SK-N-SH treated with all-trans-retinoic acid at 6 μM for 48 hours (cell line): ENCODE data around the gene THUMPD2.
A peak's percentile ranks its signal among the peaks of the same experiment; 100 is the strongest.

Experiments used
- ATAC-seq: fragments of 200-7000 bp; cut with Tn5 transposase; 3 replicates; pipeline ENCODE4 v1.9.1; 2020; ENCODE audit warnings: mild to moderate bottlenecking, moderate library complexity
- ARNTL ChIP-seq: fragments of 450-650 bp; formaldehyde crosslinking; IDR thresholded peaks from 2 replicates; pipeline ENCODE4 v1.5.0; 2020; ENCODE audit warnings: low read depth, mild to moderate bottlenecking, moderate library complexity, borderline replicate concordance
- CREB5 ChIP-seq: fragments of 250-450 bp; sonication (Bioruptor Pico); IDR thresholded peaks from 2 replicates; pipeline ENCODE4 v1.5.1; 2020; ENCODE audit warnings: low read depth, mild to moderate bottlenecking, moderate library complexity
- CSDC2 ChIP-seq: fragments of 250-450 bp; sonication (Bioruptor Pico); IDR thresholded peaks from 2 replicates; pipeline ENCODE4 v1.5.0; 2020; ENCODE audit warnings: mild to moderate bottlenecking, moderate library complexity
- CSRNP3 ChIP-seq: fragments of 250-450 bp; sonication (Bioruptor Pico); IDR thresholded peaks from 2 replicates; pipeline ENCODE4 v1.5.1; 2021; ENCODE audit warnings: mild to moderate bottlenecking, moderate library complexity
- GLIS3 ChIP-seq: fragments of 250-450 bp; sonication (Bioruptor Pico); IDR thresholded peaks from 2 replicates; pipeline ENCODE4 v1.5.0; 2020; ENCODE audit warnings: mild to moderate bottlenecking, moderate library complexity
- ISL1 ChIP-seq: fragments of 250-450 bp; sonication (Bioruptor Pico); IDR thresholded peaks from 2 replicates; pipeline ENCODE4 v2.1.2; 2022; ENCODE audit warnings: mild to moderate bottlenecking, moderate library complexity
- OSR1 ChIP-seq: fragments of 250-450 bp; sonication (Bioruptor Pico); IDR thresholded peaks from 2 replicates; pipeline ENCODE4 v1.8.0; 2022; ENCODE audit warnings: moderate library complexity, mild to moderate bottlenecking, inconsistent platforms
- PATZ1 ChIP-seq: fragments of 250-450 bp; sonication (Bioruptor Pico); IDR thresholded peaks from 2 replicates; pipeline ENCODE4 v1.8.0; 2020; ENCODE audit warnings: mild to moderate bottlenecking, moderate library complexity, borderline replicate concordance
- POU6F1 ChIP-seq: fragments of 250-450 bp; sonication (Bioruptor Pico); IDR thresholded peaks from 2 replicates; pipeline ENCODE4 v1.8.0; 2021; ENCODE audit warnings: low read depth, mild to moderate bottlenecking, moderate library complexity, borderline replicate concordance
- PPARA ChIP-seq: fragments of 250-450 bp; sonication (Bioruptor Pico); IDR thresholded peaks from 2 replicates; pipeline ENCODE4 v1.5.0; 2020; ENCODE audit warnings: mild to moderate bottlenecking, borderline replicate concordance
- RARB ChIP-seq: fragments of 250-450 bp; sonication (Bioruptor Pico); IDR thresholded peaks from 2 replicates; pipeline ENCODE4 v1.8.0; 2021; ENCODE audit warnings: mild to moderate bottlenecking, moderate library complexity
- TCF4 ChIP-seq: fragments of 250-450 bp; sonication (Bioruptor Pico); IDR thresholded peaks from 2 replicates; pipeline ENCODE4 v1.8.0; 2021; ENCODE audit warnings: mild to moderate bottlenecking, moderate library complexity, borderline replicate concordance
- TOX ChIP-seq: fragments of 250-450 bp; sonication (Bioruptor Pico); IDR thresholded peaks from 2 replicates; pipeline ENCODE4 v1.8.0; 2021; ENCODE audit warnings: mild to moderate bottlenecking, moderate library complexity, borderline replicate concordance
- TSHZ2 ChIP-seq: fragments of 250-450 bp; sonication (Bioruptor Pico); IDR thresholded peaks from 2 replicates; pipeline ENCODE4 v1.5.0; 2020; ENCODE audit warnings: mild to moderate bottlenecking, moderate library complexity
- ZFP3 ChIP-seq: fragments of 250-450 bp; sonication (Bioruptor Pico); IDR thresholded peaks from 2 replicates; pipeline ENCODE4 v1.5.0; 2020; ENCODE audit warnings: mild to moderate bottlenecking, moderate library complexity
- ZFP30 ChIP-seq: fragments of 450-650 bp; formaldehyde crosslinking; IDR thresholded peaks from 2 replicates; pipeline ENCODE4 v1.5.0; 2022; ENCODE audit warnings: mild to moderate bottlenecking, moderate library complexity
- ZNF70 ChIP-seq: fragments of 450-650 bp; formaldehyde crosslinking; IDR thresholded peaks from 2 replicates; pipeline ENCODE4 v1.5.0; 2020; ENCODE audit warnings: mild to moderate bottlenecking, moderate library complexity
- ZNF8 ChIP-seq: fragments of 450-650 bp; formaldehyde crosslinking; IDR thresholded peaks from 2 replicates; pipeline ENCODE4 v1.5.0; 2020; ENCODE audit warnings: mild to moderate bottlenecking, moderate library complexity

Gene THUMPD2

GRCh38 chr2:39697454-39697853 lies 81.6 kb downstream of the THUMPD2 start:
- no peak for ATAC-seq
- TF ChIP-seq TCF4 (no peak), ZFP3 (CRISPR knock-in tag) (no peak), CSRNP3 (CRISPR knock-in tag) (no peak), ZFP30 (no peak), RARB (no peak), TOX (no peak), ZNF8 (CRISPR knock-in tag) (no peak), CSDC2 (CRISPR knock-in tag) (no peak), PATZ1 (no peak), ARNTL (CRISPR knock-in tag) (no peak), TSHZ2 (CRISPR knock-in tag) (no peak), POU6F1 (CRISPR knock-in tag) (no peak), GLIS3 (CRISPR knock-in tag) (no peak), ZNF70 (CRISPR knock-in tag) (no peak), PPARA (no peak)

GRCh38 chr2:39696838-39697237 lies 82.2 kb downstream of the THUMPD2 start:
- TF ChIP-seq ZFP30 (peak; percentile 46; the same call in 1 of the 2 replicates), ISL1 (CRISPR knock-in tag) (no peak), ZNF8 (CRISPR knock-in tag) (no peak), TCF4 (no peak), CREB5 (CRISPR knock-in tag) (no peak), OSR1 (no peak), POU6F1 (CRISPR knock-in tag) (no peak)
- TF ChIP-seq, all 23 proteins: peak for 1
- peak; percentile 92 for ATAC-seq

GRCh38 chr2:39696101-39696553 lies 82.9 kb downstream of the THUMPD2 start:
- ATAC-seq = peak; percentile 62
- TF ChIP-seq CREB5 (CRISPR knock-in tag) = 0 out of 2 replicates have a peak, but pooled peaks have one; percentile 9
- TF ChIP-seq ZNF8 (CRISPR knock-in tag) = no peak
- TF ChIP-seq ISL1 (CRISPR knock-in tag) = no peak; the same call in 1 of the 2 replicates
- TF ChIP-seq, all 23 proteins: peak for 1
